HG02973 (cell line): Measurements from ENCODE around the gene RPS8.
"Not testable (repeated sequence)": the region's sequence is repeated elsewhere in the genome, so short reads cannot be mapped to it uniquely, and the experiment has no call there.

ENCODE experiments used
- ATAC-seq: cut with Tn5 transposase; IDR thresholded peaks from one replicate; pipeline ENCODE4 v1.9.1; 2021; ENCODE audit warnings: moderate library complexity; ENCODE audit not compliant: unreplicated experiment

RPS8 gene

DNA sequence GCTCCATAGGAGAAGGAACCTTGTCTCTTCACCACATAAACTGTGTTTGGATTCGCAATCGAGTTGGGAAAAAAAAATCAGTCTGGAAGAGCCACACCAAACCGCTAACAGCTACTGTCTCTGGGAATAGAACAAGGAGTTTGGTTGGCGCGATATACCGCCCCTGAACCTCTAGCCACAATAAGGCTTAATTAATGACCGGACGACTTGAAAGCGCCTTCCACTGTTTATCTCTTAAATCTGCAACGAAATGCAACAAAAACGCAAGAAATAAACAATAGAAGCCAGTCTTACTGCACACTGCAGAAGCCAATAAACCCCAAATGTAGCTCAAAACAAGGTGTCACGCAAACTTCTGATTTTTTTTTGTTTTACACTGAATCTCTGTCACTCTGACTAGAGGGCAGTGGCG is 43.9 kb downstream of the RPS8 start:
- ATAC-seq: no peak

DNA sequence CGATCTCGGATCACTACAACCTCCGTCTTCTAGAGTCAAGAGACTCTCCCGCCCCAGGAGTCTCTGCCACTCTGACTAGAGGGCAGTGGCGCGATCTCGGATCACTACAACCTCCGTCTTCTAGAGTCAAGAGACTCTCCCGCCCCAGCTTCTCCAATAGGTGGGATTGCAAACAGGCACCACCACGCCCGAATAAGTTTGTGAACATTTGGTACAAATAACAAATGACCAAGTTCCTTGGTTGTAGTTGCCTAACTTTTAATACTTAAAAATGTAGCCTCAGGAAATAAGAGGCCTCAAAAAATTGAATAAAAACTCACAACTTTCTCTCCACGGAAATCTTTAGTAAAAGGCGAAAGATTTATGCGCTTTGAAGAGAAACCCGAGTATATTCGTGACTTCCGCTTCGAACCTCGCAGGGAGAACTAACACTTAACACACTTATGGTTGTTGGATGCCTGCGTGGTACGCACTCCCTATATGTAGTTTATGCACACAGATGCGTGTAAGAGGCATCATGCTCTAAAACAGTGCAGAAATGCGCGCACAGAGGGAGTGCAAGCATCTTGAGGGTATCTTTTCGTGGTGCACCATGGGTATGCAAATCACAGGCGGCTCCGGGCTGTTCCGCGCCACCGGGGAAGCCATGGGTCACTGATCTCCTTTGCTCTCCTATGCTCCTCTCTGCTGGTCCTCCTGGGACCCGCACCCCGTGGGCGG is 44.4 kb downstream of the RPS8 start:
- peak; percentile 76 for ATAC-seq

DNA sequence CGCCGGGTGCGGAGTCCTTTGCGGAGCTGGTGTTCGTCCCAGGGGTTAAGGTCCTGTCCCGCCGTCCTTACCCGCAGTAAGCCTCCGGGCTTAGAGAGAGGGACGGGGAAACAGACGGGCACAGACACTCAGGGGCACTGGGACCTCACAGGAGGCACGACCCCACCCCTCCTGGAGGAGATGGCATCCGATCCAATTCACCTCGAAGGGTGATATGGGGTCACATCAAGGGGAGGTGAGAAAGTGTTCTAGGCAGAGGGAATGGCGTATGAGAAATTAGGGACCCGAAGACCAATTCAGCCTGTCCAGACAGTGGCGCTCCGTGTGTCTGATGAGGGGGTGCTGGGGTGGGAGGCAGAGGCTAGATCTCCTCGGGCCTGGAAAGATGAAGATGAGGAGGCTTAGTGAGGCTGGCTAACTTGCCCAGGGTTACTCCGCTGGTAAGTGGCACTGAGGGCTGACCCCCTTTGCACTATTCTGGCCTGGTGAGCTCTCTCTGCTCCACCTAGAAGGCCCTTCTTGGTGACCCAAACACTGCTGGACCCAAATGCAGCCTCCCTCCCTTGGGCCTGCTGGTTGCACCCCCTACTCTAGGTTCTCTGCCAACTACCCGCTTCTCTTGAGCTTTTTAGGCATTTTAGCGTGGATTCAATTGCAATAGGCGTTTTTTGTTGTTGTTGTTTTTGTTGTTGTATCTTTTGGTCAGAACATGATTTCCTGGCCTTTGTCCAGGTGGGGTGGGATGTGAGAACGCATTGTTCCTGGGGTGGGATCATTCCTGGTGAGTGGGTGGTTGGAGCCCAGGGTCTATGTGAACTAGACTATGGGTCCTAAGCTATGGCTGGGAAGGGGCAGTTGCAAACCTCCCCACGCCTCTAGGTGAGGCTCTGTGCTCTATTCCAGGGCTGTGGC is 45.2 kb downstream of the RPS8 start:
- no peak for ATAC-seq

DNA sequence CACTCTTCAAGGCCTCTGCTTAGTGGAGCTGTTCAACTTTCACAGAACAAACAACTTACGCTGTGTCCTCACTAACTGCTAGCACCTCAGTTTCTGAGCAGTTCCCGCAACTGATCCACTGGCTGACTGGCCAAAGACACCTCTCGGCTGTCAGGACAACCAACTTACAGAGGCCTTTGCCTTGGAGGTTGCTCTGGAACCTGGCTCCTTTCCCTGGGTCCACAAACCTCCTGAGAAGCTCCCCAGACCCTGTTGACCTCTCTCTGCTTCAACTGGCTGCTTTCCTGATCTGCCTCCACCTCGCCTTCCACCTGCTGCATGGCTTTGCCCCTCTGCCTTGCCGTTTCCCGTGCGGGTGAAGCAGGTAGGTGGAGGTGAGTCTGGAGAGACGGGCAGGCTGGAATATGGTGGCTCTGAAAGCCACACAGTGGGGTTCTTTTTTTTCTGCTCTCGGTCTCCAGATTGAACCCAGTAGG is 45.9 kb downstream of the RPS8 start:
- ATAC-seq: no peak

DNA sequence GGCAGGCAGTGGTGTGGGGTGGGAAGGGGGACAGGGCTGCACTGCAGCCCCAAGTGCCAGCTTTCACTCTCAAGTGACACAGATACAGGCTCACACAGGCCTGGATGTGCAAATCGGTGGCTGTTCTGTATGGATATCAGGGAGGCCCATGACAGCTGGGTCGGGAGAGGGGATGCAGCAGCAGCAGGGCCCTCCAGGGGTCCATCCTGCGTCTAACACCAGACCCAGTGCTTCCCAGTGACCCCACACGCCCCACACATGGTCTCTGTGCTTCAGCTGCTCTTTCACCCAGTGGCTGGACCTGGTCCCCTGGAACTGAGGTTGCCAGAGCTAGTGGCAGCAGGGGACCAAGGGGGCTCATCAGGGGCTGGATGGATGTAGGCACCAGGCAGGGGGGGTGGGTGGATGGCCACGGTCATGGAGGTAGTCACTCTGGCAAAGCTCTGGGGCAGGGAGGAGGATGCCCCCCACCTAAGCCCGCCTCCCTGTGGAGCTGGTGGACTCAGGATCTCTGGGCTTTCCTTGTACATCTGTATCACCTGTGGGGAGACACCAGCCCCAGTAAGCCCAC is 46.9 kb downstream of the RPS8 start:
- ATAC-seq: no peak

DNA sequence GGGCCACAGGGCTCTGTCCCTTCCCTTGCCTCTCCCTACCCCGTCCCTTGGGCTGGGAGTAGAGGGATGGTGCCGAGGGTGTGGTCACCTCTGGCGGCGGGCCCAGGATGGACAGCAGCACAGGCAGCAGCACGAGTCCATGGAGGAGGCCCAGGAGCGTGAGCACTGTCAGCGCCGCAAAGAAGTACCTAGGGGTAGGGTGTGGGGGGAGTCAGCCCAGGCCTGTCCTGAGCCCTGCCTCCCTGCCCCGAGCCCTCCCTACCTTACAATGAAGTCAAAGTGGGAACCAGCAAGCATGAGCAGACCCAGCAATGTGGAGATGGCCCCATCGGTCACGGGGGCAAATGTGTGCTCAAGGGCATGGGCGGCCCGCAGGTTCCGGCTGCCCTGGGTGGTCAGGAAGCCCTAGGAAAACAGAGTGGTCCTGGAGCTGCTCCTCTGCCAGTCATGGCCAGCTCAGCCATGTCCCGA is 47.7 kb downstream of the RPS8 start:
- no peak for ATAC-seq

DNA sequence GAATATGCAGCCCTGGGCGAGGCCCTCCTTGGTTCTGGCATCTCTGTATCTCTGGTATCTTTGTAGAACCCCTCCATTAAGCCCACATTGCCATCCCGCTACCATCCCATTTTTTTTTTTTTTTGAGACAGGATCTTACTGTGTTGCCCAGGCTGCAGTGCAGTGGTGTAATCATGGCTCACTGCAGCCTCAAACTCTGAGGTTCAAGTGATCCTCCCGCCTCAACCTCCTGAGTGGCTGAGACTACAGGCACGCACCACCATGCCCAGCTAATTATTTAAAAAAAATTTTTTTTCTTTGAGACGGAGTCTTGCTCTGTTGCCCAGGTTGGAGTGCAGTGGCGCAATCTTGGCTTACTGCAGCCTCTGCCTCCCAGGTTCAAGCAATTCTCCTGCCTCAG is 49.1 kb downstream of the RPS8 start:
- not testable (repeated sequence) for ATAC-seq

DNA sequence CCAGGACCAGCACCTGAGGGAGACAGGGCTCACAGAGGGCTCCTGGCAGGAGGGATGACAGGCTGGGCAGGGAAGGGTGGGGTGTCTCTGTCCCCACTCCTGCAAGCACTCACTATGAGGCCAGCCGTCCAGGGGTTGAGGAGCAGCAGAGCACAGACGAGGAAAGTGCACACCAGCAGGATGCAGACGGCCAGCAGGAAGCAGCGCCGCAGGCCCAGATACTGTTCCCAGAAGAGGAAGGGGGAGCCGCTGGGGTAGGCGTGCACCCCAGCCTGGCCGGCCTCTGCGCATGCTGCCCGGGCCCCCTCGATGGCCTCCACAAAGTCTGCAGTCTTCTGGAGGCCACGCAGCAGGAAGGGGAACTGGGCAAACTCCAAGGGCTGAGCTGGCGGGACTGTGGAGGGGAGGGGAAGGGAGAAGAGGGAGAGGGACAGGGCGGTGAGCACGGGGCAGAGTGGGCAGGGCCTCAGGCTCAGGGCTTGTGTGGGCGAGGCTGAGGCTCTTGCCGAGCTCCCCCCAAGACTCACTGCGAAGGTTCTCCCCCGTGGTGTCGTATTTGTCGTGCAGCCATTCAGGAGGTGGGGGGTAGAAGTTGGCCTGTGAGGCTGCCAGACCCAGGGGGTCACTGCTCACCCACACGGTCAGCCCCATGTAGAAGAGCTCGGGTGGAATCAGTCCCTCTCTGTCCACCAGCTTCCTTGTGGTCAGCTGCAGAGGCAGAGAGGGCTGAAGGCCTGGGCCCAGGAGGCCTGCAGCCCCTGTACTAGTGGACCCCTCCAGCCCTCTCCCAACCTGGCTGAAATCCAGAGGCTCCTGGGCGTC is 51.2 kb downstream of the RPS8 start:
- ATAC-seq: no peak

DNA sequence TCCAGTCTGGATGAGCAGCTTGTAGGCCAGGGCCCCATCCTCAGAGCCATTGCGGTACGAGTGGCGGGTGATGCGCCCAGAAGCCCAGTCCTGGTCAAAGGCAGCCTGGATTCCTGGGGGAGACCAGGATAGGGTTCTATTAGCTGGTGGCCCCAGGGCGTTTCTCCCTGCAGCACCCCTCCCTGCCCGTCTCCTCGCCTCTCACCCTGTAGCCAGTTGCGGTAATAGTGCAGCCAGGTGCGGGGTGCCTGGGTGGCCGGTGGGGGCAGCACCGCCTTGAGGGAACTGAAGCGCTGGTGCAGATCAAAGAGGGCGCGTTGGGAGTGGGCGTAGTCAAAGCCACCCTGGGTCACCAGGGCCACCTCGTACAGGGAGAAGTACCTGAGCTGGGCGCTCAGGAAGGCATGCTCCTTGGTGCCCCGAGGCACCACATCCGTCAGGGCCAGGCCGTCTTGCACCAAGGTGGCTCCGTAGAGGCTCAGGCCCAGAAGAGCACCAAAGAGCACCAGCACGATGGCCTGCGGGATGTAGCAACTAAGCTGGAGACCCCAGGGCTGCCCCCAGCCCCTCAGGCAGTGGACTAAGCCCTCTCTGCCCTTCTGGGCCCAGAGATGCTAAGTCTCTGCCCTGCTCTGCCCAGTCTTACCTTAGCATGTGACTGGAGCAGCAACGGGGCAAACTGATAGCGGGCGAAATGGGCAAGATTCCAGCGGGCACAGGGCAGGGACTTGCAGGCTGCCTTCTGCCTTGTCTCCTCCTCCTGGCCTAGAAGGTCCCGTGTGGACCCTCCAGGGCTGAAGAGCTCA is 52.1 kb downstream of the RPS8 start:
- ATAC-seq: no peak

DNA sequence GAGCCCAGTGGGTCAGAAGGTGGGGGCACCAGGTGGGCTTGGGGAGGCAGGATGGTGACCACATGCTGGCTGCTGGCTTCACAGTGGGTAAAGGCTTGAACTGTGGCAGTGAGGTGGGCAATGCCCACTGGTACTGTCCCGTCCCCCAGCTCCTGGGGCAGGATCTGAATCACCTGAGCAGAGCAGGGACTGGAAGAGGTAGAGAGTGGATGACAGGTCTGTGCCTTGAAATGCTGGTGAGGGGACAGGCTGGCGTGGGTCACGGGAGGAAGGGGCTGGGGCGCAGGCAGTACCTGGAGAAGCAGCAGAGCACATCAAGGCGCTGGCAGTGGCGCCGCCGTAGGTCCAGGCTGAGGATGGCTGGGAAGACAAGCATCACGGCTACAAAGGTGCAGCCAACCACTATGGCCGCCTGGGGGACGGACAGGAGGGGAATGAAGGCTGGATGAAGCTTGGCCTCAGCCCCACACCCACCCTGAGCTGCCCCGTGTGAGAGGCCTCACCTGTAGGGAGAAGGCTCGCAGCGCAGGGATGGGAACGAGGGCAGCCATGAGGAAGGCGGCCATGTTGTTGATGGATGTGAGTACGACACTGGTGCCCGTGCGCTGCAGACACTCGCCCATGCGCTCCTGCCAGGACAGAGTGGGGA is 52.8 kb downstream of the RPS8 start:
- no peak for ATAC-seq
